NCI-H2029 (cell line): ENCODE data around the gene USP13.
A peak's percentile ranks its signal among the peaks of the same experiment; 100 is the strongest.
"Not testable (repeated sequence)": the region's sequence is repeated elsewhere in the genome, so short reads cannot be mapped to it uniquely, and the experiment has no call there.

Experiments used
- DNase-seq: peaks from one replicate; lab custom pipeline; 2025; lab: John Stamatoyannopoulos, UW

USP13 gene

DNA sequence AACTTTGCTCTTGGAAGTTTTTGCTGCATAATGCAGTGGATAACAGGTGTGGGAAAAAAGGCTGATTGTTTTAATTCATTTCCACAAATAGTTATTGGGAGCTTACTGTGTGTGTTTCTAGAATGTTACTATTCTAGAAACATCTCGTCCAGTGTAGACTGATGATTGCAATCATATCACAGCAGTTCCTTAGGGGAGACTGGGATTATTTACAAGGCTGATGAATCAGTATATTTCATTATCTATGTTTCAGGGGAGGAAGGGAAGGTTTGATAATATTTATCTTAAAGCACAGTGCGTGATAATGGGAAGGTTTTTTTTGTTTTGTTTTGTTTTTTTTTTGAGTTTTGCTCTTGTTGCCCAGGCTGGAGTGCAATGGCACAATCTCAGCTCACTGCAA is 2.4 kb downstream of the USP13 start:
- DNase-seq = no peak

- no peak for DNase-seq
These were observed 5.8 kb downstream of the USP13 start for GRCh38 chr3:179658606-179659005.

DNA sequence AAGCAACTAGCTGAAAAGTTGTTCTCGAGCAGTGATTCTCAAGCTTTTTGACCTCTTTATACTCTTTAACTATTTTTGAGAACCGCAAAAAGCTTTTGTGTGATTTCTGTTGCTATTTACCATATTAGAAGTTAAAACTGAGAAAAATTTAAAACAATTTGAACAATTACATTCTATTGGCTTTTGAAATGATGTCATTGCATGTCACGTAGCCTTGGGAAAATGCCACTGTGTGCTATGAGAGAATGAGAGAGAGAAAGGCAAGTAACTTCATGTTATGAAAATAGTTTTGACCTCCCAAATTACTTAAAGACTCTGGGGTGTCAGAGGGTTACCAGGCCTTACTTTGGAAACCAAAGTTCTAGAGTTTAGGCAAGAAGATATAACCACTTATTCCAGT is 8.0 kb downstream of the USP13 start:
- no peak for DNase-seq

DNA sequence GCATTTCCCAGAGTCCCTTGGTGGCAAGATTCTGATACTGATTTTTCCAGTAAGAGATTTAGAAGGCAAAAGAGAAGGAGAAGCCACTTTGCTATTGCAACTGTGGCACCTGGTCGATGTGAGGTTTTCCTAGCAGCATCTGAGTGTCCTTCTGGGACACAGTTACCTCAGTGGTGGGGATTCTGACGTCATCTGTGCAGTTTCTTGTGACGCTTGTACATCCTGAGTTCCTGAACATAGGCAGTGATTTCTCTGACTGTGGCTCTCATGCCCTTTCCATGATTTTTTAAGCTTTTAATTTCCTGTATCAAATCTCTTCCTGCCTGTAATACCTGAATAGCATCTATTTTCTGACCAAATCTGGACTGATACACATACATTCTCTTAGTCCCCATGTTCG is 8.9 kb downstream of the USP13 start:
- DNase-seq = no peak

DNA sequence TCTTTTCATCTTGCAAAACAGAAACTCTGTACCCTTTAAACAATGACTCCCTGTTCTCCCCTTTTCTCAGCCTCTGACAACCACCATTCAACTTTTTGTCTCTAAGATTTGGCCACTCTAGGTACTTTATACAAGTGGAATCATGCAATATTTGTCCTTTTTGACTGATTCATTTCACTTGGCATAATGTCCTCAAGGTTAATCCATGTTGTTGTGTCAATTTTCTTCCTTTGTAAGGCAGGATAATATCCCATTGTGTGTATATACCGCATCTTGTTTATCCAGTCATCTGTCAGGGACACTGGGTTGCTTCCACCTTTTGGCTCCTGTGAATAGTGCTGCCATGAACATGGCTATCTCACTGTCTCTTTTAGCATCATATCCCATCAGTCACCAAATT is 10.3 kb downstream of the USP13 start:
- DNase-seq = no peak

DNA sequence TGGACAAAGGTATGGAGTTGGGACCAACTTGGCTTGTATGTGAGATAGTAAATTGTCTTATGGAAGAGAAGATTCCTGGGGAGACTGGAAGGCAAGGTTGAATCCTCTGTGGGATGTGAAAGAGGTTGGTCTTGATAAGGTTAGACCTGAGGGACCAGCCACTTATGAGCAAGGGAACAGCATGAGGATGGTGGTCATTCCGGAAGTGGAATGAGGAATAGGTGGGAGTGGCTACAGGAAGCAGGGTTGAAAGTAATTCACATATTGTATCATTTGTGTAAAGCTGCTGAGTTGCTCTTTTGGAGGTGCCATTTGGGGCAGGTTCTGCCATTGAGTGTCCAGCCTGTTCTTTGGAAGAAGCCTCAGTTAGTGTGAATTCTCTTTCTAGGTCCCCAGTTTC is 13.2 kb downstream of the USP13 start:
- no peak for DNase-seq

DNA sequence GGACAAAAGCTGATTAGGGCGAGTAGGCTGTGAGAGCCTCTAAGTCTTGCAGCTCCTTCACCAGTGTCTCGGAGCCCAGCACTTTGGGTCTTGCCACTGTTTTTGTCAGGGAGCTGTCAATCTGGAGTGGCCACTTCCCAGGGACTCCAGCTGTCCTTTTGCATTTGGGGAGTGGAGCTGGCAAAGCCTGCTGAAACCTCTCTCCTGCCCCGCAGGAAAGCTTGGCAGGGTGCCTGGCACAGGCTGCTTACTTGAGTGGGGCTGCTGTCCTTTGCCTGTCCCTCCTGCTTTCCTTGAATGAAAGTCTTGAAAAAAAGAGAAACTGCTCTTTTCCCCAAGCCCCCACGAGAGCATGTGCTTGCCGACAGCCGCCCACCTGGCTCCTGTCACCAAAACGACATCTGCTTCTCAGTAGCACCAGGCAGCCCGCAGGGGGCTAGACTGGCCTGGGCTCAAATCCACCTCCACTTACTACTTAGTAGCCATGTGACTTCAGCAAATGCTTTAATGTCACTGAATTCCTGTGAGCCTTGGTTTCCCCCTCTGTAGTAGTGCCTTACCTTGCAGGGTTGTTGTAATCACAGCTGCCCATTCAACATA is 13.7 kb downstream of the USP13 start:
- peak; percentile 63 for DNase-seq

GRCh38 chr3:179668429-179668828 is 15.6 kb downstream of the USP13 start:
- DNase-seq = no peak

DNA sequence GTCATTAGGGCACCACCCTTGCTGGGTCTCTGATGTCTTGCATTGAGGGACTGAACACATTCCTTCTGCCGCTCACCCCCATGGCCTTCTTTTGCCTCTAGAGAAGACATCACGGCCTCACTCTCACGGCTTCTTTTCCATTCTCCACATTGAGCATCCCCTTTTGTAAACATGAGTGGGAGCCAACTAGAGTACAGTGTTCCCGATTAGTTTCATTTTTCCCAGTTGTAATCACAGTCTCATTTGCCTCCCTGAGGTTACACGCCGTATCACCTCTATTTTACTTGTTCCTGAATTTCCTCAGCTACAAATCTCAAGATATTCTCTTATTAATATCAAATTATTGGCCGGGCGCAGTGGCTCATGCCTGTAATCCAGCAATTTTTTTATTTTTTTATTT is 17.5 kb downstream of the USP13 start:
- no peak for DNase-seq

DNA sequence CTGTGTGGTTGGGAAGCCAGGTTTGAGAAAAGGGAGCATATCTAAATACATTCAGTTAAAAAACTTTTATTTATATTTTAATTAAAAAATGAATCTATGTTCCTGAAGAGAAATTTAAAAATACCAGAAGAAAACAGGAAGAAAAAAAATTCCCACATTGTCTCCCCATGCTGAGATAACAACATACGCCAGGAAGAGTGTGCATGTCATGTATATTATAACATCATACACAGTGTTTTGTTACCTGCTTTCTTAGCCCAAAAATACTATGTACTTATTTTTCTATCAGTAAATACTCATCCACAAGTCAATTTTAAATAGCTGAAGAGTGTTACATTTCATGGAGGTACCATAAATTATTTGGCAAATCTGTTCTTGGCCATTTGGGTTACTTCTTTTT is 18.5 kb downstream of the USP13 start:
- DNase-seq = no peak

GRCh38 chr3:179671747-179672242 is 19.0 kb downstream of the USP13 start:
- DNase-seq = no peak

- DNase-seq = no peak
These were observed 20.1 kb downstream of the USP13 start for GRCh38 chr3:179672918-179673317.

DNA sequence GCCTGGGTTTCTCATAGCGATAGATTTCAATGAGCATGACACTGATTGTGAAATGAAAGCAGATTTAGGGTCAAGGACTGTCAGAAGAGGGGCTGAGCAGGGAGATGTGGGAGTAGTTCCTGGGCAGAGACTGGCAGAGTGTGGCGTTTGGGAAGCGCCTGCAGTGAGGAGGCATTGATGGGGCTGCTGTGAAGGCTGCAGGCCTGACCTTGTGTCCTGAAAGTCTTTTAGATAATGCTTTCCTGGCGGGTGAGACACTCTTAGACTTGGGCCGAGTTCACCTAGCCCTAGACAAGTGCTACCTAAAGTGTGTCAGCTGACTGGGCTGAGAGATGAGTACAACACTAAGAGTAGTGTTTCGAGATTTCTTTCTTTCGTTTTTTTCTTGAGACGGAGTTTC is 20.7 kb downstream of the USP13 start:
- no peak for DNase-seq

DNA sequence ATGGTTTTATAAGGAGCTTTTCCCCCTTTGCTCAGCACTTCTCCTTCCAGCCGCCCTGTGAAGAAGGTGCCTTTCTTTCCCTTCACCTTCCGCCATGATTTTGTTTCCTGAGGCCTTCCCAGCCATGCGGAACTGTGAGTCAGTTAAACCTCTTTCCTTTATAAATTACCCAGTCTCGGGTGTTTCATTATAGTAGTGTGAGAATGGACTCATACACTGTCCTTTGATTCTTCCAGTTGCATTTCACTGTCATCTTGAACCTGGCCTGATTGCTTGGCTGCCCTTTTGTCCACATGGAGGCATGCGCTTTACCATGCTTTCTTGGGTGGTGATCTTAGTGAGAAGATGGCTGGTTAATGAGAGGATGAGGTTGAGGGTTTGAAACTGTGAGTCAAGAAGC is 23.2 kb downstream of the USP13 start:
- no peak for DNase-seq

DNA sequence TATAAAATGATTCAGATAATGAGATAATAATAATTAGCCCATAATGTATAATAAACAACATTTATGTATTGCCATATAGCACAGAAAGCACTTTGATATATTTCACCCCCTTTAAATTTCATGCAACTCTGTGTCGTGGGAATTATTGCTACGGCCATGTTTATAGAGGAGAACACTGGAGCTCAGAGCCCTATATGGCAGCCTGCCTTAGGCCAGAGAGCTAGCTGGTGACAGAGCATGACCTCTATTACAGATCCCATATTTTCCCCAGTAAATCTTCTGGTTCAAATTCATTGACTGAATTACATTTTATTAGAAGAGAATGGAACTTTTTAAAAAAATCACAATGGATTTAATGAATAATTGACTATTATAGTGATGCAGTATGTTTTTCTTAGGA is 25.0 kb downstream of the USP13 start:
- no peak for DNase-seq

DNA sequence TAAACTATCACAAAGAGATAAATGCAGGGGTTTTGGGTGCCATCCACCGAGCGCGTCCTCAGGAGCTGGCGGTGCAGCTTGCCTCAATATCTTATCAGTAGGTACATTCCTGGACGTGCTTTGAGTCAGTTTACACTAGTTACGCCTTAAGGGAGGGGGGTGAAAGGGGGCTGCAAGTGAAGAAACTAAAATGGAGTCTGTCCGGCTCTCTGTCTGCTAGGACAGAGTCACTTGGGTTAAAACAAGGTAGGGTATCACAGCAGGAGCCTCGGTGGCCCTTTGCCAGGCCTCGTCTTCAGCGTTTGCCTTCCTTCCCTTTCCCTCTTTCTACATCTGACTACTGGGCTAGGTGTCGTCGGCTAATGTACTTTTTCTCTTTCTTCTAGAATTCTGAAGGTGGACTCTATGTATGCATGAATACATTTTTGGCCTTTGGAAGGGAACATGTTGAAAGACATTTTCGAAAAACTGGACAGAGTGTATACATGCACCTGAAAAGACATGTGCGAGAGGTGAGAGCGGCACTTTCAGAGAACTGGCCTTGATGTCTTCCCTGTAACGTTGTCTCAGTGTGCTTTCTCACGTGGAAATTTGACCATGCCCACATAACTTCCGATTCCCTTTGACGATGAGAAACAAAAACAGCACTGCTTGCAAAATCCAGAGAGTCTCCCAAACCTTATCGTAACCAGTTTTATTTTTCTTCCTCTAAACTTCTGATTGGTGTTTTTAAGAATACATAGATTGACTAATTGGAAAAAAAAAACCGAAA is 28.8 kb downstream of the USP13 start:
- DNase-seq = no peak

GRCh38 chr3:179682426-179683080 is 29.7 kb downstream of the USP13 start:
- DNase-seq = no peak

- DNase-seq = not testable (repeated sequence)
These were observed 30.4 kb downstream of the USP13 start for GRCh38 chr3:179683286-179683685.

GRCh38 chr3:179687967-179688535 is 35.2 kb downstream of the USP13 start:
- DNase-seq = no peak

- no peak for DNase-seq
These were observed 36.0 kb downstream of the USP13 start for GRCh38 chr3:179688850-179689249.

GRCh38 chr3:179694731-179695130 is 41.9 kb downstream of the USP13 start:
- DNase-seq = no peak

GRCh38 chr3:179695672-179696313 is 43.0 kb downstream of the USP13 start:
- no peak for DNase-seq
